Anterior cingulate cortex (tissue), 58 donors: Measurements from ENCODE around the gene SLC25A12.
"Not testable (repeated sequence)": the region's sequence is repeated elsewhere in the genome, so short reads cannot be mapped to it uniquely, and the experiment has no call there.

Source experiments
- DNase-seq, 58 donors: peaks; one replicate each; lab custom pipeline; 2025; lab: John Stamatoyannopoulos, UW

SLC25A12 gene

DNA sequence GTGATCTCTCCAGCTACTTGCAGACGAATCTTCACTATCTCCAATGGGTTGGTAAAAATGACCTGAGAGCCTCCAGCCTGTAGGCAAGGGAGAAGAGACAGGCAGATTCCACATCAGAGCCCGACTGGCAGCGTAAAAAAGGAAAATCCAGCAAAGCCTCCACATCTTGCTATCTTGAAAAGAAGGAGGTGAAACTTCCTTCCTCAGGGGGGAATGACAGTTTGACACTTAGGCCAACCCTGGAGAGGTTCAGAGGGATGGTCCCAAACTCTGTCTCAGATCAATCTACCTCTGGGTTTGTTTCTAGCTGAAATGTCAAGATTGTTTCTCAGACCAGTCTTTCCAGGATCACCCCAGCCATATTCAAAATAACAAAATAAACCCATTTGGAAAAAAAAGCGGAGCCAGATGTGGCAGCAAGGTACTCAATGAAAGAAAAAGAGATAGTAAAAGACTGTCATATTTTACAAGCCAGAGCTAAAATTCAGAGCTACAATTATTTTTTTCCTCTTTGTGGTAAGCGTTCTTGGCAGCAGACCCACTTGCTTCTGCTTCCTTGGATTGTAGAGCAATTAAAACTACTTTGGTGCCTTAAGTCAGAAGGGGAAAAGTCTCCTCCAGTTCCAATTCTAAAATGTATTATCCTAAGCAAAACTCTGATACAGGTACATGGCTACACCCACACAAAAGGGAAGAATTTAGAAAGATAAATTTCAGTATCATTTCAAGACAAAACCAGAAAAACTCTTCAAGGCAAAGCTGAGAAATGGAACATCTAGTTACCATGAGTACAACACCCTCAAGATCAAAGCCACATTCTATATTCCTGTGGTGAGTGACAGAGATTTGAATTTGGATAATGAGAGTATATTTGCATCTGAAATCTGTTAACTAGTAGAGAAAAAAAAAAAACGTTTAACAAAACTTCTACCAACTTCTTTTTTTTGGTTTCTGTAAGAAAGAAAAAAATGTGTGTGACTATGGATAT is 100.1 kb downstream of the SLC25A12 start:
- DNase-seq, result no peak

GRCh38 chr2:171792886-171793580 is 101.0 kb downstream of the SLC25A12 start:
- DNase-seq, result no peak

- DNase-seq, result no peak
Measured at GRCh38 chr2:171792157-171792556, 101.9 kb downstream of the SLC25A12 start.

GRCh38 chr2:171791361-171791760 is 102.7 kb downstream of the SLC25A12 start:
- no peak for DNase-seq

GRCh38 chr2:171789956-171790355 is 104.1 kb downstream of the SLC25A12 start:
- DNase-seq, result no peak

GRCh38 chr2:171788316-171788993 is 105.6 kb downstream of the SLC25A12 start:
- DNase-seq, result no peak

DNA sequence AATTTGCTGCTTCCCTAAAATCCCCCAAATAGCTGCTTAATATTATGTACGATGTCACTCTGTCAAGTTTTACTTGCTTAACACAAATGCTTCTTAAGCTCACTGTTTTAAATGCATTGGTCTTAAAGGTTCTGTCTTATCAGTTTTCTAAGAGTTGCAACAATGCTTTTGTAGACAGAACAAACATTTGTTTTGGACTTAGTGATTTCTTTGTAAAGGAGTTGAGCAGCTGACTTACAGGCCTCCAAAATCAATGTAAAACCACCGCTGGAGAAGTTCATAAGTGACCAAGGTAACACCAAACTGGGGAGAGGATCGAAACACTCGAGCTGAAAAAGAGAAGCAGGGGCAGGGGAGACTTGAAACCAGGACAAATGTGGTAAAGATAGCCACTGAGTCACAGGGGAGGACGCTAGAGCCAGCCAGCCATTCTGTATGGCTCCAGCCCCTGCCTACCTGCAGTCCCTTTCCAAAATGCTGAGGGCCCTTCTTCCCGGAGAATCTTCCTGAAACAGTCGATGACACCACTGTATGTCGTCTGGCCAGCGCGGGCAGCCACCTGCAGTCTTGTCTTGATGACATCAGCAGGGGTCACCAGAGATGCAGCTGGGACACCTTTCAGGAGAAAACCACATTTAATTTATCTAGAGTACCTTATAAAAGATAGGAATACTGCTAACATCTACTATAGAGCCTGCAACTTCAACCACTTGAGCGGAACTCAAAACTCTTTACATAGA is 106.5 kb downstream of the SLC25A12 start:
- no peak for DNase-seq

GRCh38 chr2:171785450-171785849 is 108.6 kb downstream of the SLC25A12 start:
- no peak for DNase-seq

DNA sequence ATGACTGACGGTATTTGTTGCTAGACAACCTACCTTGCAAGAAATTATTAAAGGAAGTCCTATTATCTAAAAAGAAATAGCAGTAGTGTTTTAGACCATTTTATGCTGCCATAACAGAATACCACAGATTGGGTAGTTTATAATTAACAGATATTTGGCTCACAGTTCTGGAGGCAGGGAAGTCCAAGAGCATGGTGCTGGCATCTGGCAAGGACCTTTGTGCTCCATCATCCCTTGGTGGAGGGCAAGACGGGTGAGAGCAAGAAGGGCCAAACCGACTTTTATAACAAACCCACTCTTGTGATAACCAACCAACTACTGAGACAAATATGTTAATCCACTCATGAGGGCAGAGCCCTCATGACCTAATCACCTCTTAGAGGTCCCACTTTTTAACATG is 115.5 kb downstream of the SLC25A12 start:
- DNase-seq, result no peak

GRCh38 chr2:171774581-171774980 is 119.5 kb downstream of the SLC25A12 start:
- DNase-seq, result not testable (repeated sequence)

GRCh38 chr2:171772373-171772772 is 121.7 kb downstream of the SLC25A12 start:
- no peak for DNase-seq

DNA sequence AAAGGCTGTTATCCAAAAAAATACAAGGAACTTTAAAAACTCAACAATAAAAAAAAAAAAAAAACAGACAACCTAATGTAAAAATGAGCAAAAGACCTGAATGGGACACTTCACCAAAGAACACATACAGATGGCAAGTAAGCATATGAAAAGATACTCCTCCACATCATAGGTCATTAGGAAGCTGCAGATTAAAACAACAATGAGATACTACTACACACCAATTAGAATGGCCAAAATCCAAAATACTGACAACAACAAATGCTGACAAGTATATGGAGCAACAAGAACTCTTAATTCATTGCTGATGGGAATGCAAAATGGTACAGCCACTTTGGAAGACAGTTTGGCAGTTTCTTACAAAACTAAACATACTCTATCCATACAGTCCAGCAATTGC is 122.6 kb downstream of the SLC25A12 start:
- no peak for DNase-seq

DNA sequence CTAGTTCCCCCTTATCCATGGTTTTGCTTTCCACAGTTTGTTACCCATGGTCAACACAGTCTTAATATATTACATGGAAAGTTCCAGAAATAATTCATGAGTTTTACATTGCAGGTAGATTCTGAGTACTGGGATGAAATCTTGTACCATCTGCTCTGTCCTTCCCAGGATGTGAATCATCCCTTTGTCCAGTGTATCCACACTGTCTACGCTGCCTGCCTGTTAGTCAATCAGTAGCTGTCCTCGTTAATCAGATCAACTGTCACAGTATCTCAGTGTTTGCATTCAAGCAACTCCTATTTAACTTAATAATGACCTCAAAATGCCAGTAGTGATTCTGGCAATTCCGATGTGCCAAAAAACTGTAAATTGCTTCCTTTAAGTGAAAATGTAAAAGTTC is 130.4 kb downstream of the SLC25A12 start:
- no peak for DNase-seq

- DNase-seq, result no peak
Measured at GRCh38 chr2:171762879-171763573, 131.0 kb downstream of the SLC25A12 start.

- DNase-seq, result not testable (repeated sequence)
Measured at GRCh38 chr2:171761176-171761575, 132.9 kb downstream of the SLC25A12 start.

DNA sequence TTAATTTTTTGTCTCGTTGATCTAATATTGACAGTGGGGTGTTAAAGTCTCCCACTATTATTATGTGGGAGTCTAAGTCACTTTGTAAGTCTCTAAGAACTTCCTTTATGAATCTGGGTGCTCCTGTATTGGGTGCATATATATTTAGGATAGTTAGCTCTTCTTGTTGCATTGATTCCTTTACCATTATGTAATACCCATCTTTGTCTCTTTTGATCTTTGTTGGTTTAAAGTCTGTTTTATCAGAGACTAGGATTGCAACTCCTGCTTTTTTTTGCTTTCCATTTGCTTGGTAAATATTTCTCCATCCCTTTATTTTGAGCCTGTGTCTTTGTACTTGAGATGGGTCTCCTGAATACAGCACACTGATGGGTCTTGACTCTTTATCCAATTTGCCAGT is 135.3 kb downstream of the SLC25A12 start:
- DNase-seq, result not testable (repeated sequence)

- no peak for DNase-seq
Measured at GRCh38 chr2:171754254-171754939, 139.6 kb downstream of the SLC25A12 start.

DNA sequence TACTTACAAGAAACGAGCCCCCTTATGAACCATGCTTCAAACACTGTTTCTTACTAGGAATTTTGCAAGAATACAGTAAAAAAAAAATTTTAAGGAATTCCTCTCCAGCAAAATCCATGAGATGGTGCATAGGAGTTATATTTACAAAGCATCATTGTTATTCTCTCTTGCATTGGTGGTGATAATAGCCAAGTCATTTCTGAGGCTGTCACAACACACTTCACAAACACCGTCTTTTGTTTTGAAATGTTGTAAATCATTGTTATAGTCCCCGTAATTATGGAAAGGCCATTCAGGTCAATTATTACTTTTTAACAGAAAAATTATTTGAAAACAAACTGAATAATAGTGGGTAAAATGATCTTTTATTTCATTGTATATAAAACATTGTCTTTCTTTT is 146.7 kb downstream of the SLC25A12 start:
- DNase-seq, result no peak

DNA sequence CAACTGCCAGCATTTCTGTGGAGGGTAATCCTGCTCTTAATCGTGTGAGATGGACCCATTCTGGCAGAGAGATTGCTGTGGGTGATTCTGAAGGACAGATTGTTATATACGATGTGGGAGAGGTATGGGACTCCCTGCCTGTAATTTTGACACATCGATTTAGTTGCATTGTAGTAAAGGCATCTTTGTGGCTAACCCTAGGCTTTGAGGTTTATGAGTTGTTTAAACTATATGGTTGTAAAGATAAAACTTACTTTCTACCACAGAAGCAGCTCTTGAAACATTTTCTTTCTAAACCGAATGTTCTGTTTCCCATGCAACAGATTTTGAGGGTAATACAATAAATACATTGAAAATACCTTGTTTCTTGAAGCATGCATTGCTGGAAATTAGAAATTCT is 148.2 kb downstream of the SLC25A12 start:
- no peak for DNase-seq
